GM21360 (cell line): ENCODE data around the gene CES4A.
"Not testable (repeated sequence)": the region's sequence is repeated elsewhere in the genome, so short reads cannot be mapped to it uniquely, and the experiment has no call there.

ENCODE experiments used
- ATAC-seq: cut with Tn5 transposase; IDR thresholded peaks from one replicate; pipeline ENCODE4 v1.9.1; 2021; ENCODE audit warnings: mild to moderate bottlenecking, moderate library complexity; ENCODE audit not compliant: unreplicated experiment

Gene CES4A

GRCh38 chr16:67041520-67041919 is 53.1 kb downstream of the CES4A start:
- not testable (repeated sequence) for ATAC-seq

DNA sequence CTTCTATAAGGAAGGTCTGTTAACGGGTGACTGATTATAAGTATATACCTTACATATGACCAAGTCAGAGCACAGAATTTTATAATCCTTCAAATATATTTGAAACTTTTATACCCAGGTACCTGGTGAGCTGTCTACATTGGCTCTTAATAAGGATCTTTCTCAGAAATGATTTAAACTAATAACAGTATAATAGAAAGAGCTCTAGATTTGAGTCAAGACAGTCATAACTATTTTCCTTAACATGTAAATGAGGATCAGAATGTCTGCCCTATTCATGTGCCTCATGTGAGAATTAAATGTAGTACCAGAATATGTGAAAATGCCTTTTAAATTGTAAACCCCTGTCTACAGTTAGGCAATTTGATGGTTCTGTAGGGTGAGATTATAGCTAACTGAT is 55.0 kb downstream of the CES4A start:
- ATAC-seq, result no peak

DNA sequence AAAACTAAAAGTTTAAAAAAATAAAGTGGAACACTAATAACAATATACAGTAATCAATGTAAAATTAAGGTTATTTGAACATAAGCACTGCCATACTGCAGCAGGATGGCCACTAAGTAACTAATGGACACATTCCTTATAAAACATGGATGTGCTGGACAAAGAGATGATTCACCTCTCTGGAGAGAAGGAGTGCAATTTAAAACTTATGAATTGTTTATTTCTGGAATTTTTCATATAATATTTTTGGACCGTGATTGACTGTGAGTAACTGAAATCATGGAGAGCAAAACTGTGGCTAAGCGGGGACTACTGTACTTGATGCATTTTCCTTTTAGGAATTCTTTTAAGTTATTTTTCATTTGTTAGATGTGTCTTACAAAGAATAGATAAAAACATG is 62.4 kb downstream of the CES4A start:
- ATAC-seq, result no peak

DNA sequence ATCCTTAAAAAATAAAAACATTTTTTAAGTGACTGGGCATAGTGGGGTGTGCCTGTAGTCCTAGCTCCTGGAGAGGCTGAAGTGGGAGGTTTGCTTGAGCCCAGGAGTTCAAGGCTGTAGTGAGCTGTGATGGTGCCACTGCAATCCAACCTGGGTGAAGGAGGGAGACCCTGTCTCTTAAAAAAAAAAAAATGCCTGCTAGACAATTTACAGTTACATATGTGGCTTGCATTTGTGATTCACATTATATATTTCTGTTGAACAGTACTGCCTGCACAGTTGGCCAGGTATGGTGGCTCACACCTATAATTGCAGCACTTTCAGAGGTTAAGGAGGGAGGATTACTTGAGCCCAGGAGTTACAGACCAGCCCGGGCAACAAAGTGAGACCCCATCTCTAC is 64.0 kb downstream of the CES4A start:
- no peak for ATAC-seq

DNA sequence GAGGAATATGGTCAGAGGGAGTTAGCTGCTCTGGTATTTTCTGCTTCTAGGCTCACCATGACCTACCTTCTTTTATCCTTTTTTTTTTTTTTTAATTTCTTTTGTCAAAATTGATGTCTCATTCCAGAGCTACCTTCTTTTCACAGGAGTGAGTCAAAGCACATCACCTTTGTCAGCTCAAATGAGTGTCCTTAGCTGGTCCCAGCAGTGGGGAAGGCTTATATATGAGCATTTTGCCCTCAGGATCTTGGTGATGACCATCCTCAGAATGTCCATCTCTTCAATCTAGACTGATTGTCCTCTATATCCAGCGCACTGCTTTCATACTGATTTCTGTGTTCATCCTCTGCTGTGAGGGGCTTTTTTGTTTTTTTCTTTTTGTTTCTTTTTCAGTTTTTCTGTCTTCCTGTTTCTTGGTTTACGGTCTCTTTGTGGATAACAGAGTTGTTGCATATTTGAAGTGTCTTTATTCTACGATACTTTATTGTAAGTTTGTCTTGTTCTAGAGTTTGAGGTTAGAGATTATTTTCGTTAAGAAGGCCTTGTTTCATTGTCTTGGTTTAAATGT is 65.5 kb downstream of the CES4A start:
- ATAC-seq, result no peak

DNA sequence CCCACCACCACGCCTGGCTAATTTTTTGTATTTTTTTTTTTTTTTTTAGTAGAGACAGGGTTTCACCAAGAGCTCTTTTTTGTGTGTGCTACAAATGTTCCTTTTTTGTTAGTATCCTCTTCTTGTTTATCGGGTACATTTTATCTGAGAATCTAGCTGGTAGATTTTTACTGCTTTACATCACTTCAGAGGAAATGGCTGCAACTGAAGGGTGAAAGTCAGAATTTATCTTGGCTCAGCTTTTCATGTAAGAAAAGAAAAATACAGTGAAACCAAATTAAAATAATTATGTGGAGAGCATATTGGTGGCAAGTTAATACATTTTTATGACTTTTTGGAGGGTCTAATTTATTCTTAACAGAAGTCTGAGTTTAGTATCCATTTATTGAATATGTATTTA is 66.5 kb downstream of the CES4A start:
- no peak for ATAC-seq

GRCh38 chr16:67055712-67056487 is 67.5 kb downstream of the CES4A start:
- ATAC-seq, result no peak
